Activated CD4-positive, alpha-beta memory T cell treated with anti-CD3 and anti-CD28 coated beads, Interleukin-2, amount 10 ng/mL, durations not matched to agents 7 days and 5 days (primary cell): ENCODE measurements around the gene FHL3. TPM values are rescaled to one million over a fixed set of nuclear protein-coding genes. Genes with fewer than 3 reads are reported as not detected.
A peak's percentile ranks its signal among the peaks of the same experiment; 100 is the strongest.

Experiments
- CTCF ChIA-PET: fragments of 350-600 bp; sonication (Branson Sonifier 250); formaldehyde crosslinking; loops from one replicate; lab custom pipeline; 2021; ENCODE audit warnings: antibody characterized with exemption, inconsistent platforms; lab: Charles Lee
- POLR2A ChIA-PET: fragments of 350-600 bp; sonication (Branson Sonifier 250); formaldehyde crosslinking; loops from one replicate; lab custom pipeline; 2021; ENCODE audit warnings: antibody characterized with exemption; lab: Charles Lee
- DNase-seq: peaks from one replicate; pipeline ENCODE4 v3.0.0-alpha.2; 2020
- H3K27ac Mint-ChIP-seq: one replicate; pipeline ENCODE4 v1.8.0; 2021; ENCODE audit warnings: mild to moderate bottlenecking, mixed read lengths
- H3K27me3 Mint-ChIP-seq: one replicate; pipeline ENCODE4 v1.8.0; 2021; ENCODE audit warnings: mixed read lengths
- H3K36me3 Mint-ChIP-seq: one replicate; pipeline ENCODE4 v1.8.0; 2021; ENCODE audit warnings: low read depth, mixed read lengths
- H3K4me1 Mint-ChIP-seq: one replicate; pipeline ENCODE4 v1.8.0; 2021; ENCODE audit warnings: mixed read lengths
- H3K4me3 Mint-ChIP-seq: one replicate; pipeline ENCODE4 v1.8.0; 2021; ENCODE audit warnings: mild to moderate bottlenecking, mixed read lengths
- H3K9me3 Mint-ChIP-seq: one replicate; pipeline ENCODE4 v1.8.0; 2021; ENCODE audit warnings: mixed read lengths
- total RNA-seq, 2 experiments: library from RNA; stranded (reverse); gene quantifications; one replicate each; pipeline ENCODE4 v1.2.3, GENCODE V29; 2021

FHL3 gene
- total RNA-seq, 2 experiments from 2014 or later, result 9.1 to 9.8 TPM

DNA sequence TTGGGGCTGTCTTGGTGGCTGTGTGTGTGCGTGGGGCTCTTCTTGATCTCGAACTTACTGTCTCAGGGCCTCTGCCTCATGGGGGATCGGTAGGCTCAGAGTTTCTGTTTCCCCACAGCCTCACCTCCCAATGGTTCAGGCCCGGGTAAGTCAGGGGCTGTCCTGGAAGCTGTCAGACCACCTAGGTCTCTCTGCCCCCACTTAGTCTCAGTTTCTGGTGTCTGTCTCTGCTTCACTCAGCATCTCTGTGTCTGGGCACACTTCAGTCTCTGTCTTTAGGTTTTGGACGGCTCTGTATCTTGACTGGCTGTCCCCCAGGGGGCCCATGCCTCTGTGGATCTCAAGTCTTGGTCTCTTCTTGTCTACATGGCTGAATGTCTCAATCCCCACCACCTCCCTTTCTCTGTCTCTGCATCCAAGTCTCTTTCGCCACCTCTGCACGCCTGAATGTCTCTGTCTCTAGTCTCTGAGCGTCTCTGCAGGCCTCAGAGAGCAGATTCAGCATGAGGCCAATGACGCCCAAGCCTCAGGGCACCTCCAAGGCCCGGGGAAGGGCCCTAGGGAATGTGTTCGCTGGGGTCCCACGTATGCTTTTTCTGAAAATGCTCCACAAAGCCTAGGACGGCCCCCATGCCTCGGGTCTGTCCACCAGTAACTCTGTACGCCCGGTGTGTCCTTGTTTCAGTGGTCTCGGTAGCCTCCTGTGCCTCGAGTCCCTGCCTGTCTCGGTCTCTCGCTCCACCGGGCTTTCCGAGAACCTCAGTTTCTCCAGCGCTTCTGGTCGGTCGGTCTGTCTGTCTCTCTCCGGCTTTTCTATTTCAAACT lies 818 bp downstream of the FHL3 start:
- ChIA-PET CTCF (interaction anchor here (1.8 to 4.0 kb wide), 3 partner anchors 8 to 15 kb away, joined by 8 to 15 read pairs (median 8); partner anchors contain the start of genes SF3A3 and UTP11), POLR2A (interaction anchor here (0.9 to 3.4 kb wide), 4 partner anchors 8 to 73 kb away, joined by 3 to 17 read pairs (median 4); partner anchors contain the start of genes SF3A3 and UTP11)
- no peak for DNase-seq
- Mint-ChIP-seq H3K27ac (peak overlapping the region; percentile 38), H3K4me1 (peaks cover 45% of the 10 kb centered on the region), H3K27me3 (peaks cover 5% of the 10 kb centered on the region), H3K9me3 (no peaks in the 10 kb centered on the region), H3K4me3 (peak overlapping the region; percentile 76), H3K36me3 (no peaks in the 10 kb centered on the region)

DNA sequence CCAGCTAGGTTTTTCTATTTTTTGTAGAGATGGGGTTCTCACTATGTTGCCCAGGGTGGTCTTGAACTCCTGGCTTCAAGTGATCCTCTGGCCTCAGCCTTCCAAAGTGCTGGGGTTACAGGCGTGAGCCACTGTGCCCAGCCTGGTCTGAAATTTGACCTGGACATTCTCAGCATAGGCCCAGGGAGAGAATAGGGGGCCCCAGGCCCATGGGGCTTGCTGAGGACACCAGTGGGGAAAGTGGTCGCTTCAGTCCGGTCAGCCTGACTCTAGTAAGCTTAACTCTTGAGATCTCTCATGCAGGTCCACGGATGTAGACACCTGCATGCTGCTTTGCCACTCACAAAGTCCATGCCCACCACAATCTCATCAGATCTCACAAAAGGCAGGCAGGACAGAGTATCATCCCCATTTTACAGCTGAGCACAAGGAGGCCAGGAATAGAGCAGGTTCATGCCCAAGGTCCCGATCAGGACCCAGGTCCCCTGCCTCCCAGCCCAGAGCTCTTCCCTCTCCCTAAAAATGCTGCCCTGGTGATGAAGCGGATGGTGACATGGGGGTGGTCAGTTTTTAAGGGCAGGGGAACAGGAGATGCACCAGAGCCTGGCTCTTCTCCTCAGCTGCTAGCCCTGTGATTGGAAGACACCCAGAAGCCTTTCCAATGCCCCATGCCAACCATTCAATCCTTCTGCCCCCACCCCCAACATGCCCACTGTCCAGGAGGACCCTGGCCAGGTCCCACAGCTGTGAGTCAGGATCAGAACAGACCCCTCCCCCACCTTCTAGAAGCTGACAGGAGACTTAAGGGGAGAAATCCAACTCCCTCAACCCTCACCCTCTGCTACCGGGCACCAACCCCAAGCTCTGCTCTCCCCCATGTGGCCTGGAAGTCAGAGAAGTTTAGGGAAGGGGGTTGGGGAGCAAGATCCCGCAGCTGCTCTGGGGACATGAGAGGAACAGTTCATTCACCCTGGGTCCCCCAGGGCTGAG lies 1.8 kb downstream of the FHL3 start:
- DNase-seq, result no peak
- H3K9me3 Mint-ChIP-seq, result no peaks in the 10 kb centered on the region
- POLR2A ChIA-PET, result interaction anchor here (0.8 to 3.4 kb wide), 6 partner anchors 9 to 72 kb away, joined by 3 to 17 read pairs (median 4); partner anchors contain the start of genes SF3A3 and UTP11
- peaks cover 45% of the 10 kb centered on the region for H3K4me1 Mint-ChIP-seq
- no peak overlapping the region for H3K27ac Mint-ChIP-seq
- H3K4me3 Mint-ChIP-seq, result peak overlapping the region; percentile 76
- H3K27me3 Mint-ChIP-seq, result peaks cover 5% of the 10 kb centered on the region
- H3K36me3 Mint-ChIP-seq, result no peaks in the 10 kb centered on the region
- CTCF ChIA-PET, result interaction anchor here (1.8 to 4.0 kb wide), 3 partner anchors 9 to 16 kb away, joined by 8 to 15 read pairs (median 8); partner anchors contain the start of genes SF3A3 and UTP11

DNA sequence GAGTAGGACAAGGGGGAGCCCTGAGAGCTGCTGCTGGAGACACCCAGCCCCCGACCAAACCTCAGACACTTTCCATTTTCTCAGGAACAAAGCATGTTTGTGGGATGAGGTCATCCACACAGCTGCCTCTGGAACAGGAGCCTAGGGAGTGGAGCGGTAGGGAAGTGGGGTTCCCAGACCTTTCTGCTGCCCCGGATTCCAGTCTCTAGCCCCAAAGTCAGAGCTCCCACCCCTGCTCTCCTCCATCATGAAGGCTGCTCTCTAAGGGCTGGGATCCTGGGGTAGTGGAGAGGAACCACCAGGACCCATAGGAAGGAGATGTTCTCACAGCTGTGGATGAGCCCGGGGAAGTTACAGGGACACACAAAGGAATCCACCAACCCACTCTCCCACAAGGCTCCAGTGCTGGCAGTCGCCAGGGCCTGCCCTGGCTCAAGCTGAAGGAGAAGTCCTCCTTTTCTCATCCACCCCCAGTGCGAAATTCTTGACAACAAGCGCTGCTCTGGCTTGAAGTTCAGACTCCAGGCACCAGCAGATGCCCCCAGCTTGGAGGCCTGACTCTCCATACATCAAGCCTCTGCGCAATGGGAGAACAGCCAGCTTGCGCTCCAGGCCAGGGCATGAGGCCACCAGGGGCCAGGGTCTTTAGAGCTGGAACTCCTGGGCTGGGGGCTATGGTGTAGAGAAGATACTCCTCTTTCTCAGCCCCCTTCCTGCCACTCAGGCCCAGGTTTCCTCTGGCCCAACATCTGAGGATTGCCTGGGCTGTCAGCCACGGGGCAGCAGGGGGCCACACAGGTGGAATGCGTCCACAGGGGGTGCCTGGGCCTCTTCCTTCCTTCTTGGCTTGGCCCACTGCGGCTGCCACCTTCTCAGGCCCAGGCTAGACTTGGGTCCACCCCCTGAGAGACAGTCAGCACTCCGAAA lies 4.5 kb downstream of the FHL3 start:
- ChIA-PET CTCF (interaction anchor here (0.9 to 4.0 kb wide), 4 partner anchors 9 to 12 kb away, joined by 3 to 15 read pairs (median 3); partner anchors contain the start of genes SF3A3 and UTP11), POLR2A (interaction anchor here (0.9 to 2.7 kb wide), 4 partner anchors 8 to 12 kb away, joined by 3 to 12 read pairs (median 4); partner anchors contain the start of gene SF3A3)
- H3K4me3 Mint-ChIP-seq, result no peak overlapping the region
- no peak for DNase-seq
- peaks cover 5% of the 10 kb centered on the region for H3K27me3 Mint-ChIP-seq
- peak overlapping the region; percentile 44 for H3K27ac Mint-ChIP-seq
- no peaks in the 10 kb centered on the region for H3K36me3 Mint-ChIP-seq
- no peaks in the 10 kb centered on the region for H3K9me3 Mint-ChIP-seq
- peaks cover 47% of the 10 kb centered on the region for H3K4me1 Mint-ChIP-seq

DNA sequence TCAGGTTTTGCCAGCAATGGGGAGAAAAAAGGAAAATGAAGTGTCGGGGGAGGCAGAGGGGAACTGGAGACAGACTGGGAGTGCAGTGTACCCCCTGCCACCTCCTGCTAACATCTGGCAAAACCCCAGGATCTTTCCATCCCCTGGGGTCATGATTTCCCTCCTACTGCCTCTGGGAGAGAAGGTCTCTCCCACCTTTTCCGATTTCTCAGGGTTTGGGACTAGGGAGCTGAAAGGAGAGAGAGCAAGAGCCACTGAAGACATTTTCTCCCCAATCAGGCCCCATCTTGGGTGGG lies 5.1 kb downstream of the FHL3 start:
- Mint-ChIP-seq H3K27me3 (peaks cover 5% of the 10 kb centered on the region), H3K4me1 (peaks cover 48% of the 10 kb centered on the region), H3K9me3 (no peaks in the 10 kb centered on the region), H3K36me3 (peaks cover 1% of the 10 kb centered on the region), H3K27ac (peak overlapping the region; percentile 44), H3K4me3 (no peak overlapping the region)
- no peak for DNase-seq
- ChIA-PET CTCF (interaction anchor here (0.9 to 1.1 kb wide), 2 partner anchors 12 to 13 kb away, joined by 3 read pairs; partner anchors contain the start of gene UTP11), POLR2A (interaction anchor here (1.0 to 2.7 kb wide), 3 partner anchors 9 to 13 kb away, joined by 3 to 12 read pairs (median 4); no protein-coding TSS in a partner anchor)

DNA sequence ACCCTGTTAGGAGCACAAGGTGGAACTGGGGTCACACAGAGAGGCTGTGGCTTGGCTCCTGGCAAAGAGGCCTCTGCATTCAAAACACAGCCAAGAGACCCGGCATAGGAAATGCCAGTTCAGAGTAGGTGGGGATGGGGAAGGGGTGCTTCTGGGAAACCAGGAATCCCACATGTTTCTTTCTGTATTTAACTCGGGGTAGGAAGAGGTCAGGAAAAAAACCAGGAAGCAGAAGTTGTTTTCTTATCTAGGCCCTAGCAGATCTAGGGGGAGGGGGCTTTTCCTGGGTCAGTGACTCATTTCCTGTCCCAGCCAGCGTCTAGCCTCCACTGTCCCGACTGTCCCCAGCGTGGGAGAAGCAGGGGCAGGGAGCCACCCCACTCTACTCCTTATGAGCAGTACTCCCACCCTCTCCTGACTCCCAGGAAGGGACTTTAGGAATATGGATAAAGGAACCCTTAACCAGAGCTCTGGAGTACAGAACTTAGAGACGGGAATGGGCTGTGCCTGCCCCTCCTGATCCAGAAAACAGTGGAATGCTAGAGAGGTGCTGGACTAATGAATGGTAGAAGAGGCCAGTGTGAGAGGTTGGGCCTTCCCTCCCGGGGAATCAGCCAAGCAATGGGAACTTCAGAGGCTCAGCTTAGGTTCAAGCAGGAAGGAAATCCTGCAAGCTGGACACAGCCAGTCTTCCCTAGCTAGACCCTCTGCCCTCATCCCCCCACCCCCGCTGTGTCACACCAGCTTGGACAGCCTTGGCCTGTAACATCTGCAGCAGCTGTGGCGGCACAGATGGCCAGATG lies 5.7 kb downstream of the FHL3 start:
- no peak for DNase-seq
- Mint-ChIP-seq H3K4me3 (no peak overlapping the region), H3K36me3 (peaks cover 5% of the 10 kb centered on the region), H3K4me1 (peaks cover 53% of the 10 kb centered on the region), H3K27me3 (peaks cover 5% of the 10 kb centered on the region), H3K9me3 (no peaks in the 10 kb centered on the region), H3K27ac (peak overlapping the region; percentile 55)
- ChIA-PET POLR2A (interaction anchor here (1.0 to 2.7 kb wide), 3 partner anchors 8 to 14 kb away, joined by 3 to 12 read pairs (median 4); no protein-coding TSS in a partner anchor), CTCF (interaction anchor here (1.1 kb wide), 1 partner anchor 12 kb away, joined by 3 read pairs; no protein-coding TSS in a partner anchor)

DNA sequence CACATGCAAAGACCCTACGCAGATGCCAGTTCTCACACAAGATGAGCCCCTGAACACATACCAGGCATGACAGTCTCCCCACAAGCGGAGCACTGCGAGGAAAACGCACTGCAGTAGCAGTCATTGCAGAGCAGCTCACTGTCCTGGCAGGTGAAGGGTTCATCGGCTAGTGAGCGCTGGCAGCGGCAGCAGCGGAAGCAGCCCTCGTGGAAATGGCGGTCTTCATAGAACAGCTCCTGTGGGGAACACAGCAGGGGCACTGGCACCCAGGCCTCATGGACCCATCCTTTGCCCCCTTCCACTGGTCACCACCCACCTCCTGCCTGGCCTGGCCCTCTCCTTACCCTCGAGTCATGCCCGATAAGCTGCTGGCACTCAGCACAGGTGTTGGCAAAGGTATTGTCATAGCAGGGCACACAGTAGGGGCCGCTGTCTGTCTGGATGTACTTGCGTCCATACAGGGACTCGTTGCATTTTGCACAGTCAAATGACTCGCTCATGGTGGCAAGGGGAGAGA lies 6.3 kb downstream of the FHL3 start:
- Mint-ChIP-seq H3K27me3 (peaks cover 2% of the 10 kb centered on the region), H3K4me3 (no peak overlapping the region), H3K9me3 (no peaks in the 10 kb centered on the region), H3K27ac (peak overlapping the region; percentile 55), H3K36me3 (peaks cover 7% of the 10 kb centered on the region), H3K4me1 (peaks cover 49% of the 10 kb centered on the region)
- no peak for DNase-seq
- CTCF ChIA-PET, result no interaction called here
- POLR2A ChIA-PET, result interaction anchor here (1.4 to 2.7 kb wide), 2 partner anchors 10 kb away, joined by 3 to 12 read pairs; no protein-coding TSS in a partner anchor

DNA sequence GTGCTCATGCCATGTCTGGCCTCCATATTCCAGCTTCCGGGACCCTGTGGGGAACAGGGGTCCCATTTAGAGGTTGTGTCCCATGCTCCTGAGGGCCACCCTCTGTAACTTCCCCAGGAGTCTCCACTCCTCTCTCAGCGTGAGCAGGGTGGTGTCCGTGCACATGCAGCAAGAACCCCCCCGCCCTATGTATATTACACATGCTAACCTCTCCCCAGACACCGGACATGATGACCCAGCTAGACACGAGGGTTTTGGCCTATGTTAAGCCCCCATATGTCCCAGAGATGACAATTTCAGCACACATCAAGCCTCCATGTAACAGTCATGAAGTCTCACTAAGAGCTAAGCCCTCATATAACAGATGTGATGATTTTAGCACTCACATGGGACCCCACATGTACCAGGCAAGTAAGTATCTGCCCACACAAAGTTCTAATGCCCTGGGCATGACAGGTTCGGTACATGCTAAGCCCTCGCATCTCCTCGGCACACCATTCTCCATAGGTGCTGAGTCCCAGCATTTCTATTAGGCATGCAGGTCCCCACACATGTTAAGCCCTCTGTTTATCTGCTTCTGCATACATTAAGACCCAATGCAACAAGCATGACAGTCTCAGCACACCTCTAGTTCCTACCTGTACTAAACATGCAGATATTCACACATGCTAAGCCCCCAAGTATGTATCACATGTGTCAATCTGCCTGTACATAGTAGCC lies 7.1 kb downstream of the FHL3 start:
- H3K4me3 Mint-ChIP-seq, result no peak overlapping the region
- H3K27ac Mint-ChIP-seq, result no peak overlapping the region
- H3K9me3 Mint-ChIP-seq, result no peaks in the 10 kb centered on the region
- no peak for DNase-seq
- peaks cover 43% of the 10 kb centered on the region for H3K4me1 Mint-ChIP-seq
- H3K36me3 Mint-ChIP-seq, result peaks cover 7% of the 10 kb centered on the region
- CTCF ChIA-PET, result interaction anchor here (0.6 kb wide), 1 partner anchor 21 kb away, joined by 3 read pairs; no protein-coding TSS in a partner anchor
- POLR2A ChIA-PET, result interaction anchor here (1.4 kb wide), 1 partner anchor 9 kb away, joined by 3 read pairs; no protein-coding TSS in a partner anchor
- H3K27me3 Mint-ChIP-seq, result no peaks in the 10 kb centered on the region

DNA sequence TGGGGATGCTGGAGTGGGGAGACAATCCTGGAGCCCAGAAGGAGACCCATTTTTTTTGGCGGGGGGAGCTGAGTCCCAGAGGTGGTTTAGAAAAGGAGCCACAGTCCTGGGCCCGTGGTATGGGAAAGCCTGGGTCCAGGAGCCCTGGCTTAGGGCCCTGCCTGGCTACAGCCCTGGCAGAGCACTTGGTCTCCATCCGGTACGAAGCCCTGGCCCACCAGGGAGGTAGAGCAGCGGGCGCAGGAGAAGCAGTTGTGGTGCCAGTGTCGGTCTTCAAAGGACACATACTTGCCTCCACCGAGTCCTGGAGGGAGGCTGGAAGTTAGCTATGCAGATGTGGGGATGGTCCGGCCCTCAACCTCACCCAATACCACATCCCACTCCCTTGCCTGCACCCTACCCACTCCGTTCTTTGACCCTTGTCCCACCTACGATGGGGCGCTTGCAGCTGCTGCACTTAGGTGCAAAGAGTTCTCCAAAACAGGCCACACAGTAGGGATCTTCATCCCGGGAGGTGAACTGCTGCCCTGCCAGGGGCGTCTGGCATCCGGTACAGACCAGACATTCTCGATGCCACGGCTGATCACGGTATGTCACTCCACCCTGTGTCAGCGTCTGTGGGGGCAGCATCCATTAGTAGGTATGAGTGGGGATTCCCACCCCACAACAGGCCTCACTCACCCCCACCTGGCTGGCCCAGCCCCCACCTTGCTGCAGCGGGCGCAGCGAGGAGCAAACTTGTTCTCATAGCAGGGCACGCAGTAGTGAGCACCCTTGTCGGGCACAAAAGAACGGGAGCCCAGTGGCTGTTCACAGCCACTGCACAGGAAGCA lies 7.8 kb downstream of the FHL3 start:
- H3K27ac Mint-ChIP-seq, result no peak overlapping the region
- peaks cover 41% of the 10 kb centered on the region for H3K4me1 Mint-ChIP-seq
- no peaks in the 10 kb centered on the region for H3K9me3 Mint-ChIP-seq
- no peak overlapping the region for H3K4me3 Mint-ChIP-seq
- no peak for DNase-seq
- no peaks in the 10 kb centered on the region for H3K27me3 Mint-ChIP-seq
- ChIA-PET CTCF (interaction anchor here (0.6 kb wide), 1 partner anchor 21 kb away, joined by 3 read pairs; no protein-coding TSS in a partner anchor), POLR2A (interaction anchor here (1.4 kb wide), 1 partner anchor 8 kb away, joined by 3 read pairs; no protein-coding TSS in a partner anchor)
- H3K36me3 Mint-ChIP-seq, result peaks cover 7% of the 10 kb centered on the region

DNA sequence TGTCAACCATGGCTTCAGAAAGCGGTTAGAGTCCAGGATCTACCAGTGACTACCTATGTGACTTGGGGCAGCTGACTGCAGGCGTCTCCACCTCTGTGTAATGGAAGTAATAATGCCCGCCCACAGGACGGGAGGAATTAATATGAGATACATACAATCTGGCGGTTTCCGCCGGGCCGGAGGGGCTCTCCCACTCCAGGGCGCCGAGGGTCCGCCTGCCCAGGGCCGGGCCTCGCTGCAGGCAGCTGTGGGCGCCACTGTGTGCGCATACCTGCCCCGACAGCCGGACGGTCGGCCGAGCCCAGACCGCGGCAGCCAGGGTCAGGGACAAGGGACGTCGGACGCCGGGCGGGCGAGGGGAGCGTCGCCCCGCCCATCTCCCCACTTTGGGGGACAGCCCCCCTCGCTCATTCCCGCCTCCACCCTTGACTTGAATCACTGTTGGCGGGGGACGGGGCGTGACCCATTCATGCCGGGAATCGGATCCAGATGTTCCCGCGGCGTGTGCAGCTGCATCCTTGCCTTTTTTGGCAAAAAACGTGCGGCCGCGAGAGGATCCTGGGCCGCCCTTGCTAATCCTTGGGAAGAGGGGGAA lies 9.5 kb downstream of the FHL3 start:
- no peak for DNase-seq
- POLR2A ChIA-PET, result interaction anchor here (0.9 to 2.6 kb wide), 3 partner anchors 8 to 17 kb away, joined by 4 to 15 read pairs (median 9); no protein-coding TSS in a partner anchor
- Mint-ChIP-seq H3K9me3 (no peaks in the 10 kb centered on the region), H3K27ac (no peak overlapping the region), H3K4me3 (peak overlapping the region; percentile 30), H3K4me1 (peaks cover 35% of the 10 kb centered on the region), H3K27me3 (no peaks in the 10 kb centered on the region), H3K36me3 (peaks cover 7% of the 10 kb centered on the region)
- CTCF ChIA-PET, result interaction anchor here (0.7 to 1.7 kb wide), 2 partner anchors 23 to 43 kb away, joined by 3 to 6 read pairs; no protein-coding TSS in a partner anchor
